Effector memory CD4-positive, alpha-beta T cell (primary cell): ENCODE results near the gene MEX3A.

Experiments used
- DNase-seq, 3 donors: peaks; one replicate each; pipeline ENCODE4 v3.0.0-alpha.2; 2020
- H3K27ac ChIP-seq: 2 replicates; pipeline ENCODE4 v1.7.0; 2013; ENCODE audit warnings: mild to moderate bottlenecking, low read length, moderate library complexity; ENCODE audit not compliant: insufficient read depth, poor library complexity, severe bottlenecking
- H3K27me3 ChIP-seq: replicated peaks from 2 replicates; pipeline ENCODE4 v1.7.0; 2013; ENCODE audit warnings: mild to moderate bottlenecking, low read length; ENCODE audit not compliant: insufficient read depth, control insufficient read depth, poor library complexity, severe bottlenecking
- H3K36me3 ChIP-seq: 2 replicates; pipeline ENCODE4 v1.7.0; 2013; ENCODE audit warnings: mild to moderate bottlenecking, low read length, moderate library complexity; ENCODE audit not compliant: control insufficient read depth, insufficient read depth
- H3K4me1 ChIP-seq: 2 replicates; pipeline ENCODE4 v1.7.0; 2013; ENCODE audit warnings: low read length, mild to moderate bottlenecking; ENCODE audit not compliant: control insufficient read depth, insufficient read depth, poor library complexity, severe bottlenecking
- H3K4me3 ChIP-seq: 2 replicates; pipeline ENCODE4 v1.7.0; 2013; ENCODE audit warnings: low read length, low read depth, mild to moderate bottlenecking; ENCODE audit not compliant: insufficient read depth, poor library complexity, severe bottlenecking
- H3K9me3 ChIP-seq: 2 replicates; pipeline ENCODE4 v1.7.0; 2013; ENCODE audit warnings: mild to moderate bottlenecking, low read length, moderate library complexity; ENCODE audit not compliant: control insufficient read depth

The MEX3A gene

DNA sequence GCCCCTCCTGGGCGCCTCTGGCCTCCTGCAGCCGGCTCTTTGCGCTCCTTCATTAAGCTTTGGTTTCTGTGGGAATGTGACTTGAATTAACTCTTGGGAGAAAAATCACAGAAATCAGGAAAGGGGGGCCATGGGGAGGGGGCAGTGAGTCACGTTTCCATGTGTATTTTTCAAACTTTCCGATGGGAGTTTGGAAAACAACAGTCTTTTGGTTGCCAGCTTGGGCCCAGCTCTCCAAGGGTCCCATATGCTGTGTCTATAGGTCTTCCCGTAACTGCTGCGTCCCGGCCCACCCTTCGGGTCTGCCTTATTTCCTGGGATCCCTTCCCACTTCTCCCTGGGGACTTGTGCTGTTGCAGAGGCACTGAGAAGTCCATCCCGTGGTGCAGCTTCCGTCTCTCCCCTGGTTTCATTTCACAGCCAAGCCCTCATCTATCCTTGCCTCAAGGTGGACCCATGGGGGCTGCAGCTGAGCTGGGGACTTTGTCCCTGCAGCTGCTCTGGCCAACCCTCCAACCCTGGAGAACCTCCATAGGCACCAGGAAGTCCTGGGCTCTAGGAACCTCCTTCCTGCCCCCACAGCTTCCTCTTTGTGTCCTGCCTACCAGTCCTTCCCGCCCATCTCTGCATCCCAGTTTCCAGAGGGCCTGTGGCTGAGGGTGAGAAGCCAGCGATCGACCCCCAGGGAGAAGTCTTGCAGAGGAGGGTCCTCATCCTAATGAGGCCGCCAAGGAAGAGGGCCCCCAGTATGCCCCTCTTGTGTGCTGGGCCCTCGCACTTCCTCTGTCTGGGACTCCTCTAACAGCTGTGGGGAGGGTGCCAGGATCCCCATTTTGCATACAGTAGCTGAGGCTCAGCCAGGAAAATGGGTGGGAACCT lies 20.6 kb upstream of the MEX3A start:
- H3K27me3 ChIP-seq, result no peaks in the 10 kb centered on the region
- DNase-seq, result no peak
- no peaks in the 10 kb centered on the region for H3K9me3 ChIP-seq
- no peaks in the 10 kb centered on the region for H3K36me3 ChIP-seq
- no peak overlapping the region for H3K4me3 ChIP-seq
- H3K27ac ChIP-seq, result peak overlapping the region; percentile 91
- peaks cover 50% of the 10 kb centered on the region for H3K4me1 ChIP-seq

DNA sequence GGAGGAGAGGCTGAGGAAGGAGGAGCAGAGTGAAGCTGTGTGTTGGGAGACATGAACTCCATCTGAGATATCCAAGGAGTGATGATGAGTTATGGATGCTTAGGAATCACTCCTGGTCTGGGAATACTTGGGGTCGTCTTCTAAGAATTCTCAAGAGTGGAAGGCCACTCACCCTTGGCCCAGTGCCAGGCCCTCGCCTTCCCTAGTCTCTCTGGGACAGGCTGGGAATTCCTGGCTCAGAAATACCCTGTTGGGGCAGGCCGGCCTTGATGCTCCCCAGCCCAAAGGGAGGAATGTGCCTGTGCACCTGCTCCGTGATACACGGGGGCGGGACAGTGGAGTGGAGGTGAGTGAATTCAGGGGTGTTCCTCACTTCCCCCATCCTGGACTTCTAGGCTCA lies 19.6 kb upstream of the MEX3A start:
- no peaks in the 10 kb centered on the region for H3K36me3 ChIP-seq
- H3K4me3 ChIP-seq, result no peak overlapping the region
- peaks cover 54% of the 10 kb centered on the region for H3K4me1 ChIP-seq
- H3K27me3 ChIP-seq, result no peaks in the 10 kb centered on the region
- H3K9me3 ChIP-seq, result no peaks in the 10 kb centered on the region
- no peak for DNase-seq
- H3K27ac ChIP-seq, result no peak overlapping the region

DNA sequence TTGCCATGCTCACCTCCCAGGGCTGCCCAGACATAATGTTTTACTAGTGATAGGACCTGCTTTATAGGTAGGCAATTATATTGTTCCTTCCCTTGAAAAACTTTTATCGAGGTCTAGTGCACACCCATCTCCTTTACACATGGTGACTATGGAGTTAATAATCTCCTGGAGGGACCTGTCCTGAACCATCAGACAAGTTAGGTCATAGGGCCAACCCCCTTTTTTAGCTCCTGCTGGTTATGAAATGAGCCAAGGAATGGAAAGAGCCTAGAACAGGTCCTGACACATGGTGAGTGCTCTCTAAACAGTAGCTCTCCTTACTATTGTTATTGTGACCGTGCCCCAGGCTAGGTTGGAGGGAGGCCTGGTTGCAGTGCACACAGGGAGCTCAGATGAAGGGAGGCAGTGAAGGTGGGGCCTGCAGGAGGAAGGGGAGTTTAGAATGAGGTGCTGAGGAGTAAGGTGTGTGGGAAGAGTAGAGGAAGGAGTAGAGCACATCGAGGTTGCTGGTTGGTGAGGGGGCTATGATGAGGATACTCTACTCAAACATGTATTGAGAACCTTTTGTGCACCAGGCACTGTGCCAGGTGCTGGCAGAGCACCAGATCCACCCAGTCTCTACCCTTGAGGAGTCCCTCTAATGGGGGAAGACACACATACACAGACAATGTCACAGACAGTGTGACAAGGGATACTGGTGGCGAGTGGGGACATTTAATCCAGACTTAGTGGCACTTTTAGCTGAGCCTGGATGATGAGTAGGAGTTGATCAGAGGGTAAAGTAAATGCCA lies 18.1 kb upstream of the MEX3A start:
- H3K36me3 ChIP-seq, result no peaks in the 10 kb centered on the region
- no peaks in the 10 kb centered on the region for H3K9me3 ChIP-seq
- no peak overlapping the region for H3K4me3 ChIP-seq
- no peak for DNase-seq
- H3K4me1 ChIP-seq, result peaks cover 57% of the 10 kb centered on the region
- peak overlapping the region; percentile 31 for H3K27ac ChIP-seq
- no peaks in the 10 kb centered on the region for H3K27me3 ChIP-seq

DNA sequence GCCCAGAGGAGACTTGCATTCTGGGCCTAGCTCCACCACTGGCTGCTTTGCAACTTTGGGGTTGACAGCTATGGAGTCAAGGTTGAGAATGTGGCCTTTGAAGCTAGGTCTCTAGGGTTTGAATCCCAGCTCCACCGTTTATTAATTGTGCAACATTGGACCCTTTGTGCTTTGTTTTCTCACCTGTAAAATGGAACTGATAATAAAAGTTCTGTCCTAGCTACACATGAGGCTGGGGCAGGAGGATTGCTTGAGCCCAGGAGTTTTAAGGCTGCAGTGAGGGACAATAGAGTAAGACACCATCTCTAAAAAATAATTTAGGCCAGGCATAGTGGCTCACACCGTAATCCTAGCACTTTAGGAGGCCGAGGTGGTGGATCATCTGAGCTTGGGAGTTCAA lies 17.0 kb upstream of the MEX3A start:
- no peaks in the 10 kb centered on the region for H3K9me3 ChIP-seq
- no peaks in the 10 kb centered on the region for H3K27me3 ChIP-seq
- H3K4me1 ChIP-seq, result peaks cover 45% of the 10 kb centered on the region
- no peak for DNase-seq
- no peak overlapping the region for H3K4me3 ChIP-seq
- H3K36me3 ChIP-seq, result no peaks in the 10 kb centered on the region
- H3K27ac ChIP-seq, result no peak overlapping the region

DNA sequence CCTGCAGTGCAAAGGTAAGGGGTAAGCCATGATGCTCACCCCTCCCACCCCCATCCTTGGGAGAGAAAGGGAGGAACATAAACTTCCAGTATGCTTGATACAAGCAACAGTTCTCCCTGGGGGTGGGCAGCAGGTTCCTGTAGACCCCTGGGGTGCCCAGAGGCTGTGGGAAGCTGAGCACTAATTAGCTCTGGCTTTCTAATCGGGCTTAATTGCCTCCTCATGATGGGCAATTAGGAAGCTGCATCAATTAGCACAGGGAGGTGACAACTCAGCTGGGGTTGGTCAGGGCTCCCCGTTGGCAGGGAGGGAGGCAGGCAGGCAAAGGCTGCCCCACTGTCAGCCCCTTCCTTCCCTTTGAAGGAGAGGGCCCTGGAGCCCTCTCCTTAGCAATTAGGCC lies 16.5 kb upstream of the MEX3A start:
- Histone ChIP-seq H3K4me3 (no peak overlapping the region), H3K27ac (peak overlapping the region; percentile 90), H3K4me1 (peaks cover 40% of the 10 kb centered on the region), H3K27me3 (no peaks in the 10 kb centered on the region), H3K9me3 (no peaks in the 10 kb centered on the region), H3K36me3 (no peaks in the 10 kb centered on the region)
- DNase-seq, result no peak

DNA sequence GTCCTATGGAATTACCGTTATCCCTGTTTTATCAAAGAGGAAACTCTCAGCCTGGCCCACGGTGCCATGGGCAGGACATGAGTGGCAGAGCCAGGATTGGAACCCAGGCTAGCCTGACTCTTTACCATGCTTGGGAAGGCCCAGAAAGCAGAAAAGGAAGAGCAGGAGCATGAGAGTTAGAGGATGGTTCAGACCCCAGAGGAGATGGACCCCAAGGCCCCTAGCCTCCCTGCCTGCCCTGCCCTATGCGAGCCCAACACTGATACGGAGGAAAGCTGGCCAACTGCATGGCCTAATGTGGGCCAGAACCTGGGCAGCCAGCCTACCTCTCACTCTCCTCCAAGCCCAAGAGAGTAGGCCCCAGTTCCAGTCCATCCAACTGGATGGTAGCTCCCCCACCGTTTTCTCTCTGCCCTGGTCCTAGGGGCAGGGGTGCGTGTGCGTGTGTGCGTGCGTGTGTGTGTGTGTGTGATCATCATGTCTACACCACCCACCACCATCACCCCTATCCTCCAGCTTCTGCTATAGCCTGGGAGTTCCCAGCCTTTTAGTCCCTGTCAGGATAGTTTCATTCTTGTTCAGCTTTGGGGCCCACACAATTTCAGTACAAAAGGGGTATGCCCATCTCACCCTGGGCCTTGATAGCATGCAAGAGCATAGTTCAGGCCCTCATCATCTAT lies 15.4 kb upstream of the MEX3A start:
- H3K27me3 ChIP-seq, result no peaks in the 10 kb centered on the region
- H3K4me1 ChIP-seq, result peaks cover 30% of the 10 kb centered on the region
- H3K9me3 ChIP-seq, result no peaks in the 10 kb centered on the region
- peak overlapping the region; percentile 90 for H3K27ac ChIP-seq
- no peak for DNase-seq
- H3K4me3 ChIP-seq, result no peak overlapping the region
- H3K36me3 ChIP-seq, result no peaks in the 10 kb centered on the region

DNA sequence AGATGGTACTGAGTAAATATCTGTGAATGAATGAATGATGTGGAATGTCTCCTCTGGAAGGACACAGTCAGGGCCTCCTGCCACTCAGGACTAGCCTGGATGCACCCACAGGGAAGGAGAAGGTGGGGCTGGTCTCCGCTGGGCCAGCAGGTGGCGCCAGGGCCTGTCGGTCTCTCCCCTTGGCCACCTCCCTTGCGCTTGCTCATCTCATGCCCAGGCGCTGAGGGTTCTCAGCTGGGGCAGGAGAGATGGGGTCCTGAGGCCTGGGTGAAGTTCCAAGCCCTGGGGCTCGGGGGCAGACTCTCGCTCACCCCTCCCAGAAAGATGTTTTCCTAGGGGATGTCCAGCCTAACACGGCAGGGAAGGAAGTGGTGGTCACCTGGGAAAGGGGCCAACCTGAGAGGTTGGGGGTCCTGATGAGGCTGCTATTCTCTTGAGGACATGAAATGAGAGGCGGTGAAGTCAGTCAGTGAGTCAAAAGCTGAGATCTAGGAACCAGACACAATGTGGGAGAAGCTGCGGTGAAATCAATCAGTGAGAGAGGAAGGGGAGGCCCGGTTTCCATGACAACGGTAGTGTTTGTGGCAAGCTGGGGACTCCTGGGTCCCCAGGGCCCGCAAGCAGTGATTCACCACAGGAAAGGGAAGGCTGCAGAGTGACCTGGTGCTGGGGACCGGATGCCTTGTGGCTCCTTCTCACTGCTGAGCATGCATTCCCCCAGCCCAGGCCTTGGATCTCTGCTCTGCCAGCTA lies 14.6 kb upstream of the MEX3A start:
- Histone ChIP-seq H3K9me3 (no peaks in the 10 kb centered on the region), H3K4me1 (peaks cover 27% of the 10 kb centered on the region), H3K36me3 (no peaks in the 10 kb centered on the region), H3K27ac (peak overlapping the region; percentile 90), H3K27me3 (no peaks in the 10 kb centered on the region), H3K4me3 (no peak overlapping the region)
- DNase-seq, result peak; percentile 86 to 91 (median 89)

DNA sequence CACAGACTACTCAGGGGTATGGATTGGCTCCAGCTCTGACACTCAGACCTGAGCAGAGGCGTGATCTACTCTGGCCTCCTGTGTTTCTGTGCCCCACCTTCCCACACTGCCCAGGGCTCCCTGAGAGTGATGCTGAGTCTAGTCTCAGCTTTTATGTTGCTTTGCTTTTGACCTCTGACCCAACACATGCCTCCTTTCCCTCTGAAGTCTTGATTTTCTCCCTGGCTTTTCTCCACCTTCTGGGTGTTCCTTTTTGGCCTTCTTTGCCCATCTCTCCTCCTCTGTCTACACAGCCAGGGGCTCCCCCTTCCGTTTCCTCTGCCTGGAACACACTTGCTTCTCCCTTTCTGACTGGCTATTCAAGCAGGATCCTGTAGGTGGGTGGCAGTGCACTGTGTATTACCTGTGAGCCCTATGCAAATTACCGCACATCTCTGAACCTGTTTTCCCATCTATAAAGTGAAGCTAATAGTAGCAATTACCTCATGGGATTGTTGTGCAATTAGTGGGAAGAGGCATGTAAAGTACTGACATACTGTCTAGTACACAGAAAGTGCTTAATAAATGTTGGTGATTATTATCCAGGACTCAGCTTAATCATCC lies 13.7 kb upstream of the MEX3A start:
- peaks cover 26% of the 10 kb centered on the region for H3K4me1 ChIP-seq
- no peaks in the 10 kb centered on the region for H3K9me3 ChIP-seq
- no peak for DNase-seq
- peak overlapping the region; percentile 90 for H3K27ac ChIP-seq
- H3K36me3 ChIP-seq, result no peaks in the 10 kb centered on the region
- H3K4me3 ChIP-seq, result no peak overlapping the region
- H3K27me3 ChIP-seq, result no peaks in the 10 kb centered on the region

DNA sequence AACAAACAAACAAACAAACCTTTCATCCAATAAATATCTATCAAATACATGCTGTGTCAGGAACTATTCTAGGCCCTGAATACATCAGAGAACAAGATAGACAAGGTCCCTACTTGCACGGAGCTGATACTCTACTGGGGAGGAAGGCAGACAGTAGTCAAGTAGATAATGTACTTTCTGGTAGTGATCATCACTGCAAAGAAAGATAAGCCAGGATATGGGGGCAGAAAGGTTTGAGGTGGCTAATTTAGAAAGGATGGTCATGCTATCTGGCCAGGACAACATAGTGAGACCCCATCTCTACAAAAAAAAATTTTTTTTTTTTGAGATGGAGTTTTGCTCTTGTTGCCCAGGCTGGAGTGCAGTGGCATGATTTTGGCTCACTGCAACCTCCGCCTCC lies 9.3 kb upstream of the MEX3A start:
- Histone ChIP-seq H3K27ac (no peak overlapping the region), H3K4me1 (peaks cover 10% of the 10 kb centered on the region), H3K9me3 (no peaks in the 10 kb centered on the region), H3K4me3 (no peak overlapping the region), H3K27me3 (peaks cover 4% of the 10 kb centered on the region), H3K36me3 (no peaks in the 10 kb centered on the region)
- DNase-seq, result no peak
